ENCODE results near the gene RBPJL.
A peak's percentile ranks its signal among the peaks of the same experiment; 100 is the strongest.
"Not testable (repeated sequence)": the region's sequence is repeated elsewhere in the genome, so short reads cannot be mapped to it uniquely, and the experiment has no call there.

Gene RBPJL

DNA sequence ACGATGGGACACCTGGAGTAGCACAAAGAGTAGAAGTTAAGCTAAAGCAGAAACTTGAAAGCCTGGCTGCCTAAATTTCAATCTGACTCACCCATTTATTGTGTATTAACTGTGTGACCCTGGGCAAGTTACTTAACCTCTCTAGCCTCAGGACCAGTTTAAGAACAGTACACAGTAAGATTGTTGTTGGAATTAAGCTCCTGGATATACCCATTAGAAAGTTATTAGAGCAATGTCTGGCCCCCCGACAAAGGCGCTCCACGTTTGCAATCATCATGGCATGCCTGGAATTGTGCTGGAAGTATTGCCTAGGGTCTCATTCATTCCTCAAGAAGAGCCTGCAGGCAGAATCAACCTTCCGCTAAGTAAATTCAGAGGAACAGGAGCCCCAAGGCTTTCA is 40.2 kb downstream of the RBPJL start:
- no peak for DNase-seq
- peak; percentile 31 to 45 for ATAC-seq (replicated peaks)
- Mint-ChIP-seq H3K27me3 (peaks cover 26 to 46% of the 10 kb centered on the region in 2 donors), H3K27ac (no peak overlapping the region), H3K4me1 (peaks cover 29 to 34% of the 10 kb centered on the region in 2 donors), H3K36me3 (no peaks in the 10 kb centered on the region), H3K4me3 (peak overlapping the region in 1 of 2 donors; percentile 77), H3K9me3 (no peaks in the 10 kb centered on the region)

DNA sequence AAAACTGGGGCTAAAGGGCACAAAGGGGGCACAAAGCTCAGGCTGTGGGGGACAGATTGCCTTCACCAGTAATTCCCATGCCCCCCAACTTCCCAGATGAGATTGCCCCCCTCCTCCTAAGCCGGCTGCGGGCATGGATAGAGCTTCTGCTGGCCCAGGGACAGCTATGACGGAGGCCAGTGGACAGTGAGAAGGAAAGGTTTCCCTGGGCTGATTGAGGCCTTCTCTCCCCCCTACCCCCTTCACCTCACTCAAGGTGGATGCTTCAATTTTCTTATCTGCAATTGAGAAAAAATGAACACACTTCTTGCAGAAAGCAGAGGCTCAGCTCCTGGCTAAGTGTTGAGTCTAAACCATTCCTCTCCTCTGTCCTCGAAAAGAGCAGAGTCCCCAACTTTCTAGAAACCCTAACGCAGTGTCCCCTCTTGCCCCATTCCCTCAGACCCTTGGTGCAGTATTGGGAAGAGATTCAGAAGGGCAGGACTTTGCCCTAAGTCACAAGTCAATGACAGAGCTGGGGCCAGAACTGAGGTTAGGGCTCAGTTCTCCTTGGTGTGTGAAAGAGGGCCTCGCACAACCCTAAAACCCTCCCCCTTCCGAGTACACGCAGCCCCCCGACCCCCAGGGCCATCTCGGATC is 40.8 kb downstream of the RBPJL start:
- H3K4me1 Mint-ChIP-seq = peaks cover 28 to 34% of the 10 kb centered on the region in 2 donors
- ATAC-seq (replicated peaks) (peak; percentile 15 to 20), DNase-seq (no peak)
- H3K9me3 Mint-ChIP-seq = no peaks in the 10 kb centered on the region
- peaks cover 26 to 46% of the 10 kb centered on the region in 2 donors for H3K27me3 Mint-ChIP-seq
- H3K4me3 Mint-ChIP-seq = peak overlapping the region; percentile 77 to 80
- H3K36me3 Mint-ChIP-seq = no peaks in the 10 kb centered on the region
- H3K27ac Mint-ChIP-seq = peak overlapping the region; percentile 37

DNA sequence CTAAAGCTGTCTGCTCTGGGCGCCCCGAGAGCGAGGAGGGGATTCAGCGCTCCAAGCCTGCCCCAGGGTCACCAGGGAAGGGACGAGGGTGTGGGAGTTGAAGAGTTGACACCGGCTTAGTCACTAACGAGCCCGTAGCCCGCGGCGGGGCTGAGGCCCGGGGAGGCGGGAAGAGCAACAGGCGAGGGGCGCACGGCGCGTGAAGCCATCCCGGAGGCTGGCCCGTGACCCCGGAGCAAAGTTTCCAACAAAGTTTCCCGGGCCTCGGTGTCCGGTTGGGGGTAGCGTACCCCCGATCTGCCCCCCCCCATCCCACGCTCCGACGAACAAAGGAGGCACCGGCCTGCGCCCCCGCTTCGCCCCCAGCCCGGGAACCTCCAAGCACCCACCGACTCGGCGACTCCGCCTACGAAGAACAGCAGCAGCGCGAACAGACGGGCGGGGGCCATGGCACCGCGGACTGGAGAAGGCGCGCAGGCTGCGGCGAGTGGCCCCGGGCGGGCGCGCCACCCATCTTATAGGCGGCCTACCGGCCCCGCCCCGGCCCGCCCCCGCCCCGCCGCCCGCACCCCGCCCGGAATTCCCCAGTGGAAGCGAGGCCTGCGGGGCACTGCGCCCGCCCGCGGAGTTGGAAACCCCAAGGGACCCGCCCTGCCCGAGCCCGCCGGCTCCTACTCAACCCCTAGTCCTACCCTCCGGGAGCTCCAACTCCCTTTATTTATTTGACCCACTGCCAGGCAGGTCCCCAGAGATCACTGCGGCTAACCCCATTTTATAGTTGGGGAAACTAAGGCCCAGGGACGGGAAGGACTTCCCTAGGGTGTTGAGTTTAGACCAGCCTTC is 41.5 kb downstream of the RBPJL start, which contains the start of gene SDC4:
SDC4 (minus strand) TSS at position 489 of the 843 bp plus-strand sequence; CDS start at position 449, 40 bp downstream.
- Mint-ChIP-seq H3K9me3 (no peaks in the 10 kb centered on the region), H3K4me3 (peak within 1 kb of the TSS; percentile 77 to 80), H3K36me3 (no peaks in the 10 kb centered on the region), H3K27ac (peak within 1 kb of the TSS; percentile 37), H3K27me3 (peaks cover 26 to 41% of the 10 kb centered on the region in 2 donors), H3K4me1 (peaks cover 28 to 34% of the 10 kb centered on the region in 2 donors)
- no peak for DNase-seq
- peak; percentile 69 to 73 for ATAC-seq (replicated peaks)

DNA sequence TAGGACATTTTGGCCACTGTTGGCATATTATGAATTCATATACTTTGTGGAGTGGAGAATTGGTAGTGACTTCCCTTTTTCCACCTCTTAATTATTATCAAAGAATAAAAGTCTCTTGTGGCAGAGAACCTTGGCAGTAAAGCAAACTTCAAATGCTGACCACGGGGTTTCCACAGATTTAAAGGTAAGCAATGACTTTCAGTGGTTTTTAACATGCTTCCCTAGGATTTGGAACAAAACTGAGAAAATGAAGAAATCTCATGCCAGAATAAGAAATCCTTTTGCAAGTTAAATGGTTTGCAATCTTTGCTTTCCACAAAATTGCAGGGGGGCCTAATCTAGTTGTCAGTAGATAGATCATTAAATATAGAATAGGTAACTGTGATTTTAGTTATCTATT is 43.6 kb downstream of the RBPJL start:
- no peak overlapping the region for H3K27ac Mint-ChIP-seq
- peaks cover 21 to 34% of the 10 kb centered on the region in 2 donors for H3K27me3 Mint-ChIP-seq
- no peak overlapping the region for H3K4me3 Mint-ChIP-seq
- ATAC-seq (replicated peaks) (no peak), DNase-seq (no peak)
- H3K36me3 Mint-ChIP-seq = no peaks in the 10 kb centered on the region
- peaks cover 25 to 41% of the 10 kb centered on the region in 2 donors for H3K4me1 Mint-ChIP-seq
- H3K9me3 Mint-ChIP-seq = no peaks in the 10 kb centered on the region

DNA sequence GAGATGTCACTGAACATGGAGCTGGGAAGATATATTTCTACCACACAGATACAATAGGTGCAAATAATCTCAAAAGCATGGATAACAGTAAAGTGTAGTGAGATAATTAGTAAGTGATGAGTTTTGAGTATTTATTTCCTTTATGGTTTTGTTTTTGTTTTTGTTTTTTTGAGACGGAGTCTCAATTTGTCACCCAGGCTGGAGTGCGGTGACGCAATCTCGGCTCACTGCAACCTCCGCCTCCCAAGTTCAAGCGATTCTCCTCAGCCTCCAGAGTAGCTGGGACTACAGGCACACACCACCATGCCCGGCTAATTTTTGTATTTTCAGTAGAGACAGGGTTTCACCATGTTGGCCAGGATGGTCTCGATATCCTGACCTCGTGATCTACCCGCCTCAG is 44.2 kb downstream of the RBPJL start:
- DNase-seq; H3K27ac Mint-ChIP-seq; H3K9me3 Mint-ChIP-seq; H3K4me3 Mint-ChIP-seq; H3K36me3 Mint-ChIP-seq; ATAC-seq (replicated peaks): not testable (repeated sequence)
- Mint-ChIP-seq H3K27me3 (peaks cover 17 to 28% of the 10 kb centered on the region in 2 donors), H3K4me1 (peaks cover 21 to 36% of the 10 kb centered on the region in 2 donors)

DNA sequence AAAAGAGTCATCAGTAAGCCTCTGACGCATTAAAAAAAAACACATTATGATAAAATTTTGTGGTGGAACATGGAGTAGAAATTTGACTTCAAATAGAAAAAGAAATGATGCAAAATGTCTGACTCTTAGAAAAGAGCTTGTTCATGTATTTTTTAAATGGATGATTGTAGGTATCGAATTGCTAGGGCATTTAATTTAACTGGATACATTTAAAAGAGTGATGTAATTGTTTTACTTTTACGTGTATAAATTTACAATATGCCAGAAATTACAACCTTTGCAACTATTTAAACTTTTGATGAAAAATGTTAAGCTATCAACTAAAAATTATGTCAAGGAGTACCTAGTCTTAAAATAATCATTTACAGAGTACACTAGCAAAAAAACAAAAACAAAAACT is 46.1 kb downstream of the RBPJL start:
- Mint-ChIP-seq H3K4me1 (peaks cover 4 to 17% of the 10 kb centered on the region in 2 donors), H3K4me3 (no peak overlapping the region), H3K36me3 (no peaks in the 10 kb centered on the region)

DNA sequence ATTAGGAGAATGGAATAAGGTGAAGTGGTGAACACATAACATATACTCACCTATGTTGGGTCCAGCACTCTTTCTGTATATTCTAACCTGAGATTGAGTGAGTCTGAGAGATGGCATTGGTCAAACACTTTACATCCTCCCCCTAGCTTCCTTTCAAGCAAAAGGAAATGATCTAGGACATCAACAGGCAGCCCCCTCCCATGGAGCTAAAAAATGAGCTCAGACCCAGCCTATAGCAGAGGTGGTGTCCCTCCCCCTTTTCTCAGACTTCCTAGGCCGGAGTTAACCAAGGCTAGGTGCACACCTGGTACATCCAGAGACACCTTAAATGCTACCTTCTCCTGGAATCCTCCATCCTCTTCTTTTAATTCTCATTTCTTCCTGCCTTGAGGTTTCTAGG is 47.1 kb downstream of the RBPJL start:
- DNase-seq (no peak), ATAC-seq (replicated peaks) (no peak)
- H3K4me3 Mint-ChIP-seq = no peak overlapping the region
- no peaks in the 10 kb centered on the region for H3K36me3 Mint-ChIP-seq
- no peak overlapping the region for H3K27ac Mint-ChIP-seq
- H3K4me1 Mint-ChIP-seq = peaks cover 5 to 14% of the 10 kb centered on the region in 2 donors
- H3K9me3 Mint-ChIP-seq = no peaks in the 10 kb centered on the region
- H3K27me3 Mint-ChIP-seq = peaks cover 0 to 7% of the 10 kb centered on the region in 2 donors

More for the DNA sequence above, 46.1 kb downstream of the RBPJL start:
- DNase-seq (no peak), ATAC-seq (replicated peaks) (no peak)
- peaks cover 4 to 10% of the 10 kb centered on the region in 2 donors for H3K27me3 Mint-ChIP-seq
- H3K27ac Mint-ChIP-seq = peak overlapping the region; percentile 25
- H3K9me3 Mint-ChIP-seq = no peaks in the 10 kb centered on the region

DNA sequence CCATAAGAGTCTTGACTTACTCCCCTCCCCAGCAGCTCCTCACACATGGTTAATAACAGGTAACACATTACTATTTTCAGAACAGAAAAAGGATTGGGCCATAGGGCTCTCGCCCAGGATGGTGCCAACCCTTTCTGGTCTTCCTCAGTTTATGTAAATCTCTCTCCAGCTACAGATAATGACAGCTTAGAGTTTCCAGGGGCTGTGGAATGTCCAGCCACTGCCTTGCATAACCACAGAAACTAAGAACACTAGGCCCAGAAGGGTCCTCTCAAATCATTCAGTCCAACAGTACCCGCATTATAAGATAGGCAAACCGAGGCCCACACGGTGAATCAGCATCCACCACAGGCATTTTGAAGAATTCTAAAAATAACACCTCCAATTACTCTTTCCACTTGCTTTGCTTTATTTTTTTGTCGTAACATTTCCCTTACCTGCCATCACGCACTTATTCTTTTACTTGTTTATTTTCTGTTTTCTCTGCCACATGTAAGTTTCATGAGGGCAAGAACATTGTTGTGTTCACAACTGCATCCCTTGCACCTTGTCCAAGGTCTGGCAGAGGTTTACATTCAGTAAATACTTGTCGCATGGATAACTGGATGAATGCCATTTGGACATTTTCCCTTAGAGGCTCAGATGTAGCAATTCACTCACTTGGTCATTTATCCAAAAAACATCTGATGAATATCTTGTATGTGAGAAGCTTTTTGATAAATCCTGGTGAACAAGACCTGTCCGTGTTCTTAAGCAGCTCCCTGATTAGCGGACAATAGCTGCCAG is 48.0 kb downstream of the RBPJL start:
- H3K9me3 Mint-ChIP-seq = no peaks in the 10 kb centered on the region
- H3K4me3 Mint-ChIP-seq = no peak overlapping the region
- no peak for DNase-seq
- no peak overlapping the region for H3K27ac Mint-ChIP-seq
- peaks cover 5 to 17% of the 10 kb centered on the region in 2 donors for H3K4me1 Mint-ChIP-seq
- ATAC-seq (replicated peaks) = no peak
- peaks cover 0 to 12% of the 10 kb centered on the region in 2 donors for H3K27me3 Mint-ChIP-seq
- H3K36me3 Mint-ChIP-seq = no peaks in the 10 kb centered on the region

DNA sequence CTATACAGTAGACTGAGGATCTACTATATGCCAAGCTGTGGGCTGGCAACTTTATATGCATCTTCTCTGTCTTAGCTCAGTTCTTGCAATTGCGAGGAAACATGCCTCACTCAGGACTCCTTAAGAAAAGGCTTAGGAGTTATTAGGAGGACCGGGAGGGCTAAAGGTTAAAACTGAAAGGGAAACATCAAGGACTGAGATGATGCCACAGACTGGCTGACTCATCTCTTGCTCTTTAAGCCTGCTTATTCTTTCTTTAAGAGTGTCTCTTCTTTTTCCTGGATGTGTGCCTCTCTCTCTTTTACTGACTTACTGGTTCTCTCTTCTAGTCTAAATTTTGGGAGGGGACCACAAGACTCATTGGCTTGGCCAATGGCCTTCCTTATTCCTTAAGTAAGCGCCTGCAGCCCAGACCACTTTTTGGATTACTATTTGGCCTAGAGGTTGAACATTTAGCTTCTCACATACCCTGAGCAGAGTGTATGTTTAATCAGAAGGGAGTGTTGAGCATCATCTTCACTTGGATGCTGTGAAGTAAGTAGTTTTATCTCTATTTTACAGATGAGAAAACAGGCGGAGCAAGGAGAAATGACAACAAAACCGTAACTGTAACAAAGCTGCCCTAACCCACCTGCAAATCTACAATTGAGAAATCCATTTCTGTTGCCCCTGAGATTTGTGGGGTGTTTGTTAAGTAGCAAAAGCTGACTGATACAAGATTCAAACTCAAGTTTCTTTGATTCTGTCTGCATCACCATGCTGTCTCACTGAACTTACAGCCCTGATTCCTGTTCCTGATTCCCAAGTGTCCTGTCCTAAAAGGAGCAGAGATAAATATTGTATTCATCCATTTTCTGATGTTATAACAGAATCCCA is 48.8 kb downstream of the RBPJL start:
- ATAC-seq (replicated peaks) (peak in 1 of 2 donors; percentile 57), DNase-seq (no peak)
- no peaks in the 10 kb centered on the region for H3K36me3 Mint-ChIP-seq
- H3K4me1 Mint-ChIP-seq = peaks cover 5 to 17% of the 10 kb centered on the region in 2 donors
- H3K27ac Mint-ChIP-seq = no peak overlapping the region
- no peaks in the 10 kb centered on the region for H3K9me3 Mint-ChIP-seq
- no peak overlapping the region for H3K4me3 Mint-ChIP-seq
- H3K27me3 Mint-ChIP-seq = peaks cover 0 to 12% of the 10 kb centered on the region in 2 donors

DNA sequence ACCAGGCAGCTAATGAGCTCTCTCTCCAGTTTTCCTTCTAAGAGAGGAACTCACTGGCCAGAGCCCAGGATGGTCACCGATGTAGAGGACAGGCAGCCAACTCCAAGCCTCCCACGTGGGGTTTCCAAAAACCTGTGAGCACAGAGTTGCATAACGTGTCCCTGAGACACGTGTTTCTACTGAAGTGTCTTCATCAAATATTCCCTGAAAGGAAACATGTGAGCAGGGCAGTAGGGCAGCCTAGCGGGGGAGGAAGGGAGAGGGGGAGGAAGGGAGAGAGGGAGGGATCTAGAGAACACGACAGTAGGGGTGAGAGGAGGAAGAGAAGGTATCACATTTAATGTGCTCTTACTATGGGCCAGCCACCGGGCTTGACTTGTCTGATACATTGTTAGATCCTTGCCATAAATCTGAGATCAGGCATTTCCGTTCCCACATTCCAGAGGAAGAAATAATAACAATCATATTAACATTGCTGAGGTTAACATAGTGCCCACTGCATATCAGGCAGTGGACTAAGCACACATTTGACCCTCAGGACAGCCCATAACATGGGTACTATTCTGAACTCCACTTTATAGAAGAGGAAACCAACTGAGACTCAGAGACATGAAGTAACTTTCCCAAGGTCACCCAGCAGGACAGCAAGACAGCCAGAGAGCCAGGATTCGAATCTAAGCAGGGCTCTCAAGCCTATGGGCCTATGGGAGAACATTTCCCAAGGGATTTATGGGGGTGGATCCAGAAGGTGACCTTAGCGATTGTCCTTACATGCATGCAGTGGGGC is 51.8 kb downstream of the RBPJL start:
- Mint-ChIP-seq H3K4me1 (peaks cover 11 to 23% of the 10 kb centered on the region in 2 donors), H3K9me3 (no peaks in the 10 kb centered on the region), H3K4me3 (no peak overlapping the region), H3K27me3 (peaks cover 0 to 12% of the 10 kb centered on the region in 2 donors), H3K27ac (no peak overlapping the region), H3K36me3 (no peaks in the 10 kb centered on the region)
- DNase-seq = no peak
- ATAC-seq (replicated peaks) = no peak

DNA sequence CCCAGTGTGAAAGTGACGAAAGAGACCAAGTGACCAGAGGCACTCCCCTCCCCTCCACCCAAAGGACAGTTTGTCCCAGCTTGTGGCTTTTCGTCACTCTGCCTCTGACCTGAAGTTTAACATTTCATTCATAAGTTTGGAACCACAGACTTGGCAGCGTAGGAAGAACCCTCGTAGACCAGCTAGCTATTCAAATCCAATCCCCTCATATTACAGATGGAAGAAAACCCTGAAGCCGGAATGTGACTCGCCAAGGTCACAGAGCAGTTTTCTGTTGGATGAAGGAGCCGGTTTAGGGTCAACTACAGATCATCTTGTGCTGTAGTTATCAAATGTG is 52.4 kb downstream of the RBPJL start:
- ATAC-seq (replicated peaks) (no peak), DNase-seq (no peak)
- Mint-ChIP-seq H3K27ac (no peak overlapping the region), H3K9me3 (no peaks in the 10 kb centered on the region), H3K27me3 (peaks cover 0 to 12% of the 10 kb centered on the region in 2 donors), H3K36me3 (peaks cover under 1 to 4% of the 10 kb centered on the region in 2 donors), H3K4me3 (no peak overlapping the region), H3K4me1 (peaks cover 15 to 28% of the 10 kb centered on the region in 2 donors)

DNA sequence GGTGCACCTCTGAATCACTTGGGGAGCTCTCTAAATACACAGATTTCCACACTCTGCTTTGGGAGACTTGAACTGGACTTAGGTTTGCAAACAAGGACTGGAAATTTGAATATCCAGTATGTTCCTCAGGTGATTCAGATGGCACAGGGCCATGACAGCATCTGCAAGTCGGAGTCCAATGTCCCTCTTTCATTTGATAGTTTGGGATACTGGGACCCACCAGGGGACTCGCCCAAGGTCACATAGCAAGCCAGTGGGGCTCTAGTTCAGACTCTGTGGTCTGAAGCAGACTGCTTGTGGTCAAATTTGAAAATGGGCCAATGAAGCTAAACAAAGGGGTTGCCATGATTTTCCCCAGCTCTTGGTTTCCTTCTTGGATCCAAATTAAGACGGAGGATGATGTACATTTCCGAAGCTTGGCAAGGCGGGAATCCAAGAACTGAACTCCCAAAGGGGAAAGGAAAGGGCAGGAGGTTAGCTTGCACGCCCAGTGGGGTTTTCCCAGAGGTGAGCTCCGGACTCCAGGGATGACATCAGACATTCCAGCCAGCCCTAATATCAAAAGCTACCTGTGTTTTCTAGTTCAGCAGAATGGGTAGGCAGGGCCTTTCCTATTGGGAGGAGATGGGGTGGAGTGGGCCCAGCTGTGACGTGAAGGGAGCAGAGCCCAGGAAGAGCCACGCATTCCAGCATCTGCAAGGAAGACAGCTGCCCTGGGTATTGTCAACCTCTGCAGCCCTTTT is 52.9 kb downstream of the RBPJL start:
- peaks cover 18 to 30% of the 10 kb centered on the region in 2 donors for H3K4me1 Mint-ChIP-seq
- no peak overlapping the region for H3K27ac Mint-ChIP-seq
- ATAC-seq (replicated peaks) = no peak
- no peak overlapping the region for H3K4me3 Mint-ChIP-seq
- DNase-seq = no peak
- H3K27me3 Mint-ChIP-seq = peaks cover 0 to 12% of the 10 kb centered on the region in 2 donors
- no peaks in the 10 kb centered on the region for H3K9me3 Mint-ChIP-seq
- peaks cover 3 to 5% of the 10 kb centered on the region in 2 donors for H3K36me3 Mint-ChIP-seq
